NB4 (cell line): ENCODE data around the gene HOATZ.

ENCODE experiments used
- POLR2A ChIP-seq: IDR thresholded peaks from 2 replicates; pipeline ENCODE4 v1.6.1; 2011; ENCODE audit warnings: mild to moderate bottlenecking; ENCODE audit not compliant: insufficient read length; ENCODE audit errors: extremely low read depth
- TF ChIP-seq, protein P1 (sequence below): IDR thresholded peaks from one replicate; pipeline ENCODE4 v1.5.1; 2012; ENCODE audit warnings: low read depth, low read length

DNA sequence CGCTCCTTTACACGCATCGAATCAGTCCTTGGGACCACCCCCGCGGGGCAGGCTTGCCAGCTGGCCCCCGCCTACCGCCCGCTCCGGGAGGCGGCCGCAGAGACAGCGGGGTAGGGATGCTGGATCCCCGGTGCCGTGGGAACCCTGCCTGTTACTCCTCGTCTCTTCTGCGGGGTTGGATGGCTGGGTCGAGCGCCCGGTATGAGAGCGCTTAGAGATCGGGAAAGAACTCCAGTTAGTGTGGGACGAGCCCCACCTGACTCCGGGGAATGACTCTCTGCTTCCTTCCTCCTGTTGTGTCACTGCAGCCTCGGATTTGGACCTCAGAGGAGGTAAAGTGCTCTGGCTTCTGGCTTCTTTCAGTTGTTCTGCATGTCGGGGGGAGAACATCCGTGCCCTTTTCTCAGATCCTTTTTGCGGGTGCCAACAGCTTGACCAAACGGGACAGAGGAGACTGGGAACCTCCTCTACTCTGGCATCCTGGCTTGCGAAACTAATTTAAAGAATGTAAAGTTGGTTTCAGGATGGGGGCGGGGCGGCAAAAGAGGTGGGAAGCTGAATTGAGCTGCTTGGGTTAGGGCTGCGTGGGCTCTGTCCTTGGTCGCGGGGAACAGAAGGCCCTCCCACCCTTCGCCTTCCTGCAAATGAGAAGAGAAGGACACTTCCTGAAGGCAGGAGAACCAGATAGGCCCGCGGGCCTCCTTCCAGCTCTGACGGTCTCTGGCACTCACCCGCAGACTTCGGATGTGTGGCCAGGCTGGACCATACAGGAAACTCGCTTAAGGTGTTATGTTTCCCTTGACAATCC lies 26.9 kb downstream of the HOATZ start:
- TF ChIP-seq, protein P1, sequence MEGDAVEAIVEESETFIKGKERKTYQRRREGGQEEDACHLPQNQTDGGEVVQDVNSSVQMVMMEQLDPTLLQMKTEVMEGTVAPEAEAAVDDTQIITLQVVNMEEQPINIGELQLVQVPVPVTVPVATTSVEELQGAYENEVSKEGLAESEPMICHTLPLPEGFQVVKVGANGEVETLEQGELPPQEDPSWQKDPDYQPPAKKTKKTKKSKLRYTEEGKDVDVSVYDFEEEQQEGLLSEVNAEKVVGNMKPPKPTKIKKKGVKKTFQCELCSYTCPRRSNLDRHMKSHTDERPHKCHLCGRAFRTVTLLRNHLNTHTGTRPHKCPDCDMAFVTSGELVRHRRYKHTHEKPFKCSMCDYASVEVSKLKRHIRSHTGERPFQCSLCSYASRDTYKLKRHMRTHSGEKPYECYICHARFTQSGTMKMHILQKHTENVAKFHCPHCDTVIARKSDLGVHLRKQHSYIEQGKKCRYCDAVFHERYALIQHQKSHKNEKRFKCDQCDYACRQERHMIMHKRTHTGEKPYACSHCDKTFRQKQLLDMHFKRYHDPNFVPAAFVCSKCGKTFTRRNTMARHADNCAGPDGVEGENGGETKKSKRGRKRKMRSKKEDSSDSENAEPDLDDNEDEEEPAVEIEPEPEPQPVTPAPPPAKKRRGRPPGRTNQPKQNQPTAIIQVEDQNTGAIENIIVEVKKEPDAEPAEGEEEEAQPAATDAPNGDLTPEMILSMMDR = no peak
- no peak for TF ChIP-seq POLR2A
